Fibroblast of skin of right quadriceps (primary cell): Measurements from ENCODE around the gene FAM50B.
A peak's percentile ranks its signal among the peaks of the same experiment; 100 is the strongest.

Experiments
- DNase-seq: peaks from one replicate; pipeline ENCODE4 v3.0.0-alpha.2; 2013

Gene FAM50B, protein sequence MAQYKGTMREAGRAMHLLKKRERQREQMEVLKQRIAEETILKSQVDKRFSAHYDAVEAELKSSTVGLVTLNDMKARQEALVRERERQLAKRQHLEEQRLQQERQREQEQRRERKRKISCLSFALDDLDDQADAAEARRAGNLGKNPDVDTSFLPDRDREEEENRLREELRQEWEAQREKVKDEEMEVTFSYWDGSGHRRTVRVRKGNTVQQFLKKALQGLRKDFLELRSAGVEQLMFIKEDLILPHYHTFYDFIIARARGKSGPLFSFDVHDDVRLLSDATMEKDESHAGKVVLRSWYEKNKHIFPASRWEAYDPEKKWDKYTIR

DNA sequence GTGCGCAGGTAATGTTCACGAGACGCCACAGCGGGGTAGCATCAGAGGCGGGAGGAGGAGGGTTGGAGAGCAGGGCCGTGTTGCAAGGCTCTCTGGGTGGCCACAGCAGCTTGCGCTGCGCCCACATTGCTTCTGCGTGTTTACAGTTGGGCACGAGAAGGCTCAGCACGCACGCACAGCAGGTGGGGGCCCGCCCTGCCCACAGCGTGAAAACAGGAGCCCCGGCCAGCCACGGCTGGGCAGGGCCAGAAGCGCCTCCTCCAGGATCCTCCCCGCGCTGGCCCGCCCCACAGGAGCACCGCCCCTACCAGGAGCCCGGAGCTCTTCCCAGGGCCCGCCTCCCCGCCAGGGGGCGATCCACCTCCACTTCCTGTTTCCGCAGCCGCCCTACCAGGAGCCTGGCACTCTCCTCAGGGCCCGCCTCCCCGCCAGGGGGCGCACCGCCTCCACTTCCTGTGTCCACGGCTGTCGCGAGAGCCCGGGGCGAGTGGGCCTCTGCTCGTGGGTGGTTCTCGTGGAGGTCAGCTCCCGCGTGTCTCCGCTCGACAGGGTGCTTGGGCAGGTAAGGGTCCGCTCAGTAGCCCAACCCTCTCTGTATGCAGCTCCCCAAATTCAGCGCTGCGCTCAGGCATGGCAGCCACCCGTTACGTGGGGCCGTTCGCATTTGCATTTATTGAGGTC, at the start of gene FAM50B:
Gene FAM50B (plus strand): TSS at position 449 of the 681 bp plus-strand sequence. CDS start 439 bp downstream, outside the sequence.
- peak; percentile 84 for DNase-seq

DNA sequence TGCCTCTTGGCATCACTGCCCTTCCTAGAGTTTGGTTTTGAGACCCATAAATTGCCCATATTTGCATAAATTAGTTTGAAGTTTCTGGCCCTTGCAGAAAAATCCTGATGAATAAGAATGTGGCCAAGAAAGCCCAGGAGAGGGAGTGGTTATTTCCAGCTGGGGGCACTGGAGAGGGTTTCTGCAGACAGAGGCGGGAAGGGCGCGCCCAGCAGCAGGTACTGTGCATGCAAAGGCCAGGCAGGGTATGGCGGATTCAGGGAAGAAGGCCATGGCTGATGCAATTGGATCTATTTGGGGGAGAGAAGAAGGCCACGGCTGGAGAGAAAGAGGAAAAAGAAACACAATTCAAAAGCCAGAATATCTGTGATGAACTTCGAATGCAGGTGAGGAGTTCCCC, 49.5 kb upstream of the FAM50B start:
- DNase-seq: no peak

DNA sequence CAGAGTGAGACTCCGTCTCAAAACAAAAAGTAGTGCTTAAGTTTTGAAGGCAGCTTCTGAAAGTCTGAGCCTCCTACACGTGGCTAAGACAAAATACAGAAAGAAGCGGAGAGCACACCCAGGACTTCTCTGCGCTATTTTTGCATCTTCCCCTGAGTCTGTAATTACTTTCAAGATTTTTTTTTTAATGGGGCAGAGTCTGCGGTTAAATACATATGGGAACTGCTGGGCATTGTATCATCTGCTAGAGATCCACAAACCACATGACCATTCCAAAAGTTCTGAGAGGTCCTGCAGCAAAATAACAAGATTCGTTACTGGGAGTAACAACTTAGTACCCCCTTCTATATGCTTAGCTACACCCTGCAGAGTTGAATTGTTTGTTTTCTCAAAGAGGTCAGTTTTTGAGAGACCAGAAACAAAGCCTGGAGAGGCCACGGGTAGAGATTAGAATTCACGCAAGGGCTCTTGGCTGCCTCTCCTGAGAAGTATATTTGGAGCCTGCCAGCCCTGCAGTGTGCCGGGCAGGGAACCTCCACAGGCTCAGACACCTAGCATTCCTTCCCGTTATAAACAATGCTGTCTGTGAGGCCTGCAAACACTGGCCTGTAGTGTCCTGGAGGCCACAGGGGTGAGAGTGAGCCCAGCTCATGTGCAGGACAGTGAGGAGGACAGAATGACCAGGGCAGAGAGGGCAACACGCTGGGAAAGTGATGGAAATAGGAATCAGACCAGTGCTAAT, 48.2 kb upstream of the FAM50B start:
- peak; percentile 65 for DNase-seq

DNA sequence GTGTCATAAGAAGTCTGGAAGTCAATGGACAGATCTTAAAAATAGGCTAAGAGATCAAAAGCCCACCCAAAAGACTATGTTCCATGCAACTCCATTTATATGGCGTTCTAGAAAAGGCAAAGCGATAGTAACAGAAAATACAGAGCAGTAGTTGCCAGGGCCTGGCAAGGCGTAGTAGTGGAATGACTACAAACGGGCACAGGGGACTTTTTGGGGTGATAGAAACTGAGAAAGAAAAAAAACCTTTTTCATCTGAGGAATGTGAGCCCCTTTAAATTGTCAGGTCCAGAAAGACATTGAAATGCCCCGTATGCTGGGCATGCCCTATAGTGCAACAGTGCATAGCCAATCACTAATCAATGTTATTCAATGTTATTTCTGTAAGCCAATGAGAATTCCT, 47.2 kb upstream of the FAM50B start:
- no peak for DNase-seq

DNA sequence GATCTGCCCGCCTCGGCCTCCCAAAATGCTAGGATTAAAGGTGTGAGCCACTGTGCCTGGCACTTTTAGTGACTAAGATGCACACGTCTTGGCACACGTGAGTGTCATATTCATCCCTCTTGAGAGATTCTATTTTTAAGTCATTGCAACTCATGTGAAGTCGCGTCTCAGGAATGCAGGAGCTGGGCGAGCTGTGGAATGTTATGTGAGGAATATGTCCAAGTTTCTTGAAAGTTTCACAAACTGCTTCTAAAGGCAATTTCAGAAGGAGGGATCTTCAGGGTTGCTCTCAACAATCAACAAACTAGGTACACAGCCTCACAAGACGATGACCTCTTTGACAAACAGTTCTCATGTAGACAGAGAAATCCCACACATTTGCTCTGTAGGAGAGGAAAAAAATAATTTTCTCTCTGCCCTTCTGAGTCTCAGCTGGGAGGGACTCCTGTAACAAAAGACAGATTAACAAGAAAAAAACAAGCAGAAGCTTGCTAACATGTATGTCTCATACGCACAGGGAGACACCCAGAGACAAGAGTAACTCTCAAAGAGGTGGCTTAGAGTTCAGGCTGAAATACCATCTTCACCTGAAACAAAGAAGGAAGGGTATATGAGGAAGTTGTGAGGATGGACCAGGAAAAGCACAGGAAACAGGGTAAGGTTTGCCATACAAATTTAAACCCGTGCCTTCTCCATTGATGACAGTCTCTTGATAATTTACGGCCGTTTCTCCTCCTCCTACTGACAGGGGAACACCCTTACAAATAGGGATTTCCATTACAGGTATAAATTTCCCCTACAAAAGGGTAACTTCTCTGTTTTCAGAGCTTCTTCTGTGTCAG, 45.3 kb upstream of the FAM50B start:
- DNase-seq: peak; percentile 98

DNA sequence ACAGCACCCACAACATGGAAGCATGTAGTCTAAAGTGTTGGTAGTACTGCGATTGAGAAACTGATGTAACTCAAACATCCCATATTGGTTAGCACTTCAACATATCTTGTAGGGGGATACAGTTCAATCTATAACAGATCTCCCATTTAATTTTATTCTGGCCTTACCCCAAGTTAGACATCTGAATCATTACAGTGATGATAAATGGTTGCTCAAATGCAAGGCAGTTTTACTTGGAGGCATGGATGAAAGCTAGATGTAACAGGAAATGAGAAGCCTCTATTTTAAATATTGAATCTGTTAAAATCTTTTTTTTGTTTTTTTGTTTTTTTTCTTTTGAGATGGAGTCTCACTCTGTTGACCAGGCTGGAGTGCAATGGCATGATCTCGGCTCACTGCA, 44.2 kb upstream of the FAM50B start:
- DNase-seq: peak; percentile 74

DNA sequence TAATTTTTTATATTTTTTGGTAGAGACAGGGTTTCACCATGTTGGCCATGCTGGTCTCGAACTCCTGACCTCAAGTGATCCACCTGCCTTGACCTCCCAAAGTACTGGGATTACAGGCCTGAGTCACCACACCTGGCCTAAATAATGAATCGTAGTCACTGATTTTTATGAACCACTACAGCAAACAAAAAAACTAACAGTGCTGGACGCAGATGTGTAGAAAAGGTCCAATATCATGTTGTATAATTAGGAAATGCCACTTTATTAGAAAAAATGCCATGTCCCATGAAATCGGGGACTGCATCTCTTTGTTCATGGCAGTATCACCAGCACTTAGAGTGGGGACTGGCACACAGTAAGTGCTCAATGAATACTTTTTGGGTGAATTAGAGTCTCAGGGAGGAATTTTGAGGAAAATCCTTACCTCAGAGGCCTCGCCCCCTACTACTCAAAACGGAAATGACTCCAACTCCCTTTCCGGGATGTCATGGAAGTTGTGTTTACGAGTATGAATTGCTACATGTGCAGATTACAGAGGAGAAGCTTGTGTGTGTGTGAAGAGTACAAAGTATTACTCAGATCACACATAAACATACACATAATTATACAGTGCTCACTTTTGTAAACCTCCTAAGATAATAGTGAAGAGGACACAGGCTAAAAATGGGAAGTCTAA, 43.6 kb upstream of the FAM50B start:
- peak; percentile 68 for DNase-seq

DNA sequence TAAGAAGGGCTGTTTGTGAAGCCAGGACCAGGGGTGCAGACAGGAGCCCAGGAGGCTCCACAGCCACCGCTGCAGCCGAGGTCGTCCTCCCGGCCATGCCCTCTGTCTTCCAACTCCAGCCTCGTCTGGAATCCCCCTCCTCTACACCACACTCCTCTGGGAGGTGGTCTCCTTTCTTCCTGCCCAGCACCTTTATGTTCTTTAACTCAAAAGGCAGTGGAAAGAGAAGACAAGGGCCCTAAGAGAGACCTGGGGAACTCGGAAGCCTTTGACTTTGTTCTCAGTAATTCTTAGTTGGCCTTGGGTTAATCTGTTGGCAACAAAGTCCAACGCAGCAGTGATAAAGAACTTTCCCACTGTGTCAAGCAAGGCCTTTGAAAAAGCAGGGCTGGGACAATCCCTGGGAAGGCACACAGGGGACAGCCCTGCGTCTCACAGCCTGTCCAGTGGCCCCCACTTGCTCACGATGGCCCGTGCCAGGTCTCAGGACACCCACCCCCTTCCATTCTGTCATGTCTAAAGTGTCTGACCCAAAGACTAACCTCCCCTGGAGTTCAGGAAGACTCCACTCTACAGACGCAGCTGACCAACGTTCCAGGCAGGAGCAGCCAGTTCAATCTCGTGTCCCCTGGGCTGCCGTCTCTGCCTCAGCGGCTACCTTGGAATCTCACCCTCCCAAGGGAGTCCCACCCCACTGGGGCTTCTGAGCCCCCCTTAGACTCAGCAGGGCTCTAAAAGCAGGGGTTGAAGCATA, 42.8 kb upstream of the FAM50B start:
- no peak for DNase-seq

DNA sequence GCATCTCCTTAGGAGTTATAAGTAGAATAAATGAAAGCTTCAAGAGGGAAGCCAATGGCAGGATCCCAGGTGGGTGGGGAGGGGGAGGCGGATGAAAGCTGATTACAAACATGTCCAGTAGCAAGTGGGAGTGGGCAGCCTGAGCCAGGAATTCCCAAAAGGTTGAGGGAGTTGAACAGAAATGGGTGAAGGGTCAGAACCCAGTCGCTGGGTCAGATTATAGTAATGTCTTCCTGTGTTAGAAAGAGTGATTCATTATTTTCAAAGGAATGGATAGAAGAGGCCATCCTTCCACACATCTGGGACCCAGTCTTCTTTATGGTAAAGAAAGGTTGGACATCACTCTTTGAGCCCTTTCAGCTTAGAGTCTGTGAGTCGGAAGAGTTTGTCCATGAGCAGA, 41.0 kb upstream of the FAM50B start:
- DNase-seq: no peak

DNA sequence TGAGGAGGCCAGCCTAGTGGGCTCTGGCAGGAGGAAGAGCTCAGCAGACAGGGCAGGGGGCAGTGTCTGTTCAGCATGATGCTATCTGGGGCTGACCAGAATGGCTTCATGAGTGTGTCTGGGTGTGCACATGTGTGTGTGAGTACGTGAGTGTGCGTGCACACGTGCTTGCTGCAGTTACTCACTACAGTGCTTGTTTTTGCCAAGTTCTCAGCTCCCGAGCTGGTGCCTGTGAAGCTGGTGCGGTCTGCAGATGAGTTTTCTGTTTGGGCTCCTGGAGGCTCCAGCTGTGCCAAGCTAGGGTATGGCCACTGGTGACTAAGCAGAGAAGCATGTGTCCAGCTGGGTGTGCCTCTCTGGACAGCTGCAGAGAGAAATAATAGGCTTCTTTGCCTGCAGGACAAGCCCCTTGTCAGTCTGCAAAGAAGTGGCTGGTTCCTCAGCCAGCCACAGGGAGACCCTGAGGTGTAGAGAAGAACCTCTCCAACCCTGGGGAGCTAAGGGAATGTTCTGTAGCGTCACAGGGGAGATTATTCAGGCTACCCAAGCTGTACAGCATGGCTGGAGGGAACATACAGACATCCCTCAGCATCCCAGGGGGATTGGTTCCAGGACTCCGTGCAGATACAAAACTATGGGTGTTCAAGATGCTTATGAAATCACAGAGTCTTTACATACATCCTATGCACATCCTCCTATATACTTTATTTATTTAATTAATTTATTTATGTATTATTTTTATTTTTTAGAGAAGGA, 40.2 kb upstream of the FAM50B start:
- DNase-seq: peak; percentile 71

DNA sequence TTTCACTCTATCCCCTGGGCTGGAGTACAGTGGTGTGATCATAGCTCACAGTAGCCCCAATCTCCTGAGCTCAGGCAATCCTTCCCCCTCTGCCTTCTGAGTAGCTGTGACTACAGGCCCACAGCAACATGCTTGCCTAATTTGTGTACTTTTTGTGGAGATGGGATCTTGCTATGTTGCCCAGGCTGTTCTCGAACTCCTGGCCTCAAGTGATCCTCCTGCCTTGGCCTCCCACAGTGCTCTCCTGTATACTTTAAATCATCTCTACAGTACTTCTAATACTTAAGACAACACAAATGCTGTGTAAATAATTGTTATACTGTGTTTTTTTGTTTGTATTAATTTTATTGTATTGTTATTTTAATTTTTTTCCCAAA, 39.7 kb upstream of the FAM50B start:
- no peak for DNase-seq

DNA sequence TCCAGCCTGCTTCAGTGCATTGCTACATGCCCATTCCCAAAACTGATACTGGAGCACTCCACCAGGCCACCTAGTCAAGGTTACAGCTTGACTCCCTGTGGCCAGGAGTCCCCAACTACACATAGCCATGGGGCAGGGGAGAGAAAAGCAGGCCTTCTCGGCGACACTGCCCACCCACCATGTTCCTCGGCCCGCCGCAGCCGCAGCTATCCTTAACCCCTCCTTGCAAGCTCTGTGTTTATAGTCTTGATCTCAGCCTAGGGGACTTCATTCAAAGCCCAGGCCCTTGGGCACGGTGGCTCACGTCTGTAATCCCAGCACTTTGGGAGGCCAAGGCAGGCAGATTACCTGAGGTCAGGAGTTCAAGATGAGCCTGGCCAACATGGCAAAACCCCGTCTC, 39.2 kb upstream of the FAM50B start:
- DNase-seq: no peak

DNA sequence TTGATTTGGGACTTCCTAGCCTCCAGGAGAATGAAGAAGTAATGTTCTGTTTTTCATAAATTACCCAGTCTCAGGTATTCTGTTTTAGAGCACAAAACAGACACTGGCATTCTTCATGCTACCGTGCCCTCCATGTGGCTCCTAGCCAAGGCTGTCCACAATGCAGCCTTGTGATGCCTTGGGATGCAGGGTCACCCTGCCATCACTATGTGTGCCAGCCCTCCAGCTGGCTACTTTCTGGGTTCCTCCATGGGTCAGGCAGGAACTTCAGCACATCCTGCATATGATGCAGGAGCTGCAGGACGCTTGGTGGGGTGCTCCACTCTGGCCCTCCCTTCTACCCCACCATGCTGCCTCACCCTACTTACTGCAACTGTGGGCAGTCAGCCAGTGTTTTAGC, 38.0 kb upstream of the FAM50B start:
- no peak for DNase-seq

DNA sequence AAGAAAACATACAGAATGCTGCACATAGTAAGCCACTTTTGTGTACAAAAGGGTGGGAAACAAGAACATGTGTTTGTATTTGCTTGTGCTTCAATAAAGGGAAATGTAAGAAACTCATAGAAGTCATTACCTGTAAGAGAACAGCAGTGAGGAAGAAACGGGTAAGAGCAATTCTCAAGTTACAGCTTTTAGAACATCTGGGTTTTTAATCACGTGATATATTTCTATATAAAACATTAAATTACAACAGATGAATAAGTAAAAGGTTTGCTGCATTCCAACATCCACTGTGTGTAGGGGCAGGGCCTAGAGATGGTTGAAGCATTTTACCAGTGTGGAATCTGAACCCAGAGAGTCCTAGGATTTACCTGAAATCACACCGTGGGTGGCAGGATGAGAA, 36.6 kb upstream of the FAM50B start:
- no peak for DNase-seq

DNA sequence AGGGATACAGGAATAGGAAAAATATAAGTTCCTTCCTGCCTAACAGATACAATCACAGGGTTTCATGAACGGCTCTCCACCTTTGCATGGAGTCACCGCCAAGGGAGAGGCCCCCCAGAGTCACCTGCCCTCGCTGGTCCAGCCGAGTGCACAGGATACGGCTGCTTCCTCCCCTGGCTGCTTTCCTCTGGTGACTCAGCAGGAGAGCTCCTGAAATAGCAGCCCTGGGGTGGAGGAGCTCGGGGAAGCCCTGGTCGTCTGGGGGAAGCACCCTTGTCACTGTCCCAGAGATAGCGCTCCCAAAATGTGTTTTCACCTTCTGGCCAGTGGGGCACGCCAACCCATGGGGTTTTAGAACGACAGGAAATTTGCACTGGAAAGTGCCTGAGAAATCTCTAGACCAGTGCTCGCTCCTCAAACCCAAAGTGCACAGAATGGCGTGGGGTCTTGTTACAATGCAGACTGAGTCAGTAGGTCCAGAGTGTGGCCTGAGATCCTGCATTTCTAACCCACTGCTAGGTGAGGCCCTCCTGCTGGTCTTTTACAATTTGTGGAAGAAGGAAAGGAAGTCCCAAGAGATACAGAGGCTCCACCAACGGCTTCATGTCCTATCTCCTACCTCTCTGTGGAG, 35.9 kb upstream of the FAM50B start:
- peak; percentile 43 for DNase-seq

DNA sequence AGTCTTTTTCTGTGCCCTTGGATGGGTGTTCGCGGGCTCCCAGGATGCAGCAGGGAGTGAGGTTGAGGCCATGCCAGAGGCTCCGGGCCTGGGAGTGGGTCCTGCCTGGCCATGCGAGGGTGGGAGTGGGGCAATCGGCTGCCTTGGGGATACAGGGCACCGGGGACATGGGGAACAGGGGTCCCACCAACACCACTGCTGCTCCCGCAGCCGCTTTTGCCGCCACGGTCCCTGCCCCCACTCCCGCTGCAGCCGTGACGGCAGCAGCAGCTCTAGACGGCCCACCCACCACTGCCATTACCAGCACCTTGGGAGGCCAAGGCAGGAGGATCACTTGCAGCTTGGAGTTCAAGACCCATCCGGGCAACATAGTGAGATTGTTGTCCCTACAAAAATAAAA, 35.3 kb upstream of the FAM50B start:
- no peak for DNase-seq

DNA sequence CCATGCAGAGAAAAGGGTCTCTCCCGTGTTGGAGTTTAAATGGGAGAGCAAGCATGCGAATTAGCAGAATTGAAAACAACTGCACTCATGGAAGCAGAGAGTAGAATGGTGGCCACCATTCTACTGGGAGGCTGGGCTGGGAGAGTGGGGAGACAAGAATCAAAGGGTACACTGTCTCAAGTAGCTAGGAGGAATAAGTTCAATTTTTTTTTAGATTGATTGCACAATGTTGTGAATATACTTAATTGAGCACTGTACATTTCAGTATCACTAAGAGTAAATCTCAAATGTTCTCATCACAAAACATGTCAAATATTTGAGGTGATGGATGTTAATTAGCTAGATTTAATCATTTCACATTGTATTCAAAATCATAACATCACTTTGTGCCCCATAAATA, 34.6 kb upstream of the FAM50B start:
- no peak for DNase-seq

DNA sequence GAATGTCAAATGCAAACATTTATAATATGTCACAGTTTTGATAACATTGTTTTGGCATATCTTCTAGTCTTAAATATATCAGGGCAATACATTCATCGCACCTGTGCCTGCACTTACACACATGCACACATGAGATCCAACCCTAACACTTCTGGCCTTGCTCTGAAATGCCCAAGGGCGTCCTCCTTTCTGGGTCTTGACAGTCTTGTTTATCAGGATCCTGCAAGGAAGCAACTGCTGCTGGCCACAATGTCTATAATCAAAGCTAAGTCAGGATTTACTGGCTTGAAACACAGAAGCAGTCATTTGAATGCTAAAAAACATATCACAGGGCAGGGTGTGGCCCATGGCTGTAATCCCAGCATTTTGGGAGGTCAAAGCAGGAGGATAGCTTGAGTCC, 32.9 kb upstream of the FAM50B start:
- DNase-seq: no peak

DNA sequence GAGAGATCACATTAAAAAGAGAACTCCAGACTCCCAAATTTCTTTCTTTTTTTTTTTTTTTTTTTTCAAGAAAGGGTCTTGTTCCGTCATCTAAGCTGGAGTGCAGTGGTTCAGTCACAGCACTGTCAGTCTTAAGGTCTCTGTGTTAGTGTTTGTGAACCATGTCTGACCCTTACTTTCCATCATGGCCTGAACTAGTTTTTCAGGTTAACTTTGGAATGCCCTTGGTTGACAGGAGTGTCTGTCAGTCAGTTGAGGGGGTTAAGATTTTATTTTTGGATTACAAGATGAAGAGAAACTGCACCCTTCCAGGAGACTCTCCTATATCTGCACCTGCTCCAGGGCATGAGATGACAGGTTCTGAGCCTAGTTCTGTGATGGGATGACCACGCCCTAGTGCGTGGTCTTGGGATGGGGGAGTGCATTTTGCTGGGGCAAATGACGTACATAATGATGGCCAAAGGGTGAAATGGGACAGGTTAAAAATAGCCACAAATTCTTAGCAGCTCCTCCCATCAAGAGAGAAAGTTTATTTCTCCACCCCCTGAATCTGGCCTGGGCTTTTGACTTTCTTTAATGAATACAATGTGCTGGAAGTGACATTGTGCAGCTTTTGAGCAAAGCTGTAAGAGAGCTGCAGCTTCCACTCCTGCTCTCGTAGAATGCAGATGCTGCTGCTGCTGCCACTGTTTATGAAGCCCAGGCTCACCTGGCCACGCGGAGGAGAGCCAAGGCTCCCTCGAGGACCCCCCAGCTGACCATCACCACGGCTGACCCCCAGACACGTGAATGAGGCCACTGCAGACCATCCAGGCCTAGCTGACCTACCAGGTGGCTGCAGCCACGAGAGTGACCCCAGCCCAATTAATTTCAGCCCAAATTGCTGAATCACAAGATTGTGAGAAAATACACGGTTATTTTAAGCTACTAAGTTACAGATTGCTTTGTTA, 29.7 kb upstream of the FAM50B start:
- no peak for DNase-seq
